ENCODE results near the gene GRM7. TPM values are rescaled to one million over a fixed set of nuclear protein-coding genes. Genes with fewer than 3 reads are reported as not detected.

The GRM7 gene
- not detected for total RNA-seq

DNA sequence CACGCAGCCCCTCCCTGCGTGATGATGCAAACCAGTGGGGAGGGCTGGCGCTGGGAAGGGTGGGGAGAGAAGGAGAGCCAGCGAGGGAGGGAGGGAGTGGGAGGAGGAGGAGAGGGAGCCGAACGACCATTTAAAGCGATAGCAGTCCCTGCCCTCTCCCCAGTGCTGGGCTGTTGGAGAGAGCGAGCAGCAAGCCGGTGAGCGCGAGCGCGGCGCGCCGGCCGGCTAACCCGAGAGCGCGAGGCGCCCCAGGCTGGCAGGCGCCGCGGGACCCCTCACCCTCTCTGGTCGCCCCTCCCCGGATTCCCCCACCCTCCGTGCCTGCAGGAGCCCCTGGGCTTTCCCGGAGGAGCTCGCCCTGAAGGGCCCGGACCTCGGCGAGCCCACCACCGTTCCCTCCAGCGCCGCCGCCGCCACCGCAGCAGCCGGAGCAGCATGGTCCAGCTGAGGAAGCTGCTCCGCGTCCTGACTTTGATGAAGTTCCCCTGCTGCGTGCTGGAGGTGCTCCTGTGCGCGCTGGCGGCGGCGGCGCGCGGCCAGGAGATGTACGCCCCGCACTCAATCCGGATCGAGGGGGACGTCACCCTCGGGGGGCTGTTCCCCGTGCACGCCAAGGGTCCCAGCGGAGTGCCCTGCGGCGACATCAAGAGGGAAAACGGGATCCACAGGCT lies at the start of gene GRM7:
Gene GRM7 (plus strand): TSS at position 162 of the 671 bp plus-strand sequence.
- no peaks in the 10 kb centered on the region for H3K4me1 Mint-ChIP-seq
- no peak within 1 kb of the TSS for H3K4me3 Mint-ChIP-seq
- H3K27ac Mint-ChIP-seq, result no peak within 1 kb of the TSS
- peaks cover 4% of the 10 kb centered on the region for H3K9me3 Mint-ChIP-seq
- no peaks in the 10 kb centered on the region for H3K36me3 Mint-ChIP-seq (ENCODE audit: low read depth)
- H3K27me3 Mint-ChIP-seq, result peaks cover 23% of the 10 kb centered on the region
- ATAC-seq (replicated peaks), result no peak

DNA sequence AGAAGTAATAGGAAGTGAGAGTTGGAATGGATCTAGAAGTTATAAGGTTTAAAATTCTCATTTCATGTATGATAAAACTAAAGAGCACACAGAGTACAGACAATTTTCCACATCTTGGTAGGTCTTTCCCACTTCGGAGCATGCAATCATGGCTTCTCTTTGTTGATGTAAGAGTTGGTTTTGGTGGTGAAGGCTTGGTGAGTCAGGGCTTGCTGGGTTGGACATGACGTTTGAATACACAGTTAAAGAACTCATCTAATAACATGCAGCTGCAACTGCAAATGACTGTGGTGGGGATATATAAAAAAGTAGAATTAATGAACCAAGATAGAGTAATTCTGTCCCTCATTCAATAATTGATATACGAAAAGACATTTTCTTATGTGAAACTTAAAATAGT lies 39.5 kb upstream of the GRM7 start:
- Mint-ChIP-seq H3K27ac (no peak overlapping the region), H3K36me3 (ENCODE audit: low read depth) (no peaks in the 10 kb centered on the region), H3K27me3 (no peaks in the 10 kb centered on the region), H3K4me1 (no peaks in the 10 kb centered on the region), H3K9me3 (peaks cover 3% of the 10 kb centered on the region), H3K4me3 (no peak overlapping the region)
- ATAC-seq (replicated peaks), result no peak

DNA sequence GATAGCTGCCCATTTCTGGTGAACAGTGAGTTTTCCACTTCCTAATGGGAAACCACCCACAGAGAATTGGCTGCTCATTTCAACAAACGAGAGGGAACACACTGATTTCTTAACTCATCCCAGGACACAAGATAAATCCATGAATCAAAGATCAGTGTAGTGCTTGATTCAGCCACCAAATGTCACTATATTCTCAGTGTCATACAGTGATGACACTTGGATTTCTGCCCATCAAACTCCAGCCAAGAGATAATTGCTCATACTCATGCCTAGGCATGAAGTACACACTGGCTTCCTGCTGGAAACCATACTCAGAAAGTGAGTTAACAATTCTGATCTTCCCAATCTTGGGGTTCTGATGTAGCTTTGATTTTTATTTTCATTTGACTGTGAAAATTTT lies 35.4 kb upstream of the GRM7 start:
- Mint-ChIP-seq H3K4me3 (no peak overlapping the region), H3K4me1 (no peaks in the 10 kb centered on the region), H3K36me3 (ENCODE audit: low read depth) (no peaks in the 10 kb centered on the region), H3K27ac (no peak overlapping the region), H3K9me3 (peaks cover 5% of the 10 kb centered on the region), H3K27me3 (no peaks in the 10 kb centered on the region)
- no peak for ATAC-seq (replicated peaks)

DNA sequence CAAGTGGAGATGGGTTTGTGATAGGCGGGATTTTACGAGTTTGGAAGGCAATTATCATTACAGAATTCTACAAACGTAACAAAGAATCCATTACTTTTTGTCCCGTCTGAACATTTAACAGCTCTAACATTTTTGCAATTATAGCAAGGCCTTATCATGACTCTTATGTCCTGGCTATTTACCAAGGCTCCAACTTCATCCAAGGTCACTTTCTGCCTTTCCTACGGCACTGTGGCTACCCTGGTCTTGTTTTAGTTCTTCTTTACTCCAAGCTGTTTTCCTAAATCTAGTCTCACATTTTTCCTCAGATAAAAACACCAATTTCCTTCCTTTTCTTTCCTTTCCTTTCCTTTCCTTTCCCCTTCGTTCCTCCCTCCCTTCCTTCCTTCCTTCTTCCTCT lies 33.5 kb upstream of the GRM7 start:
- H3K9me3 Mint-ChIP-seq, result peaks cover 5% of the 10 kb centered on the region
- H3K36me3 Mint-ChIP-seq (ENCODE audit: low read depth), result no peaks in the 10 kb centered on the region
- H3K27ac Mint-ChIP-seq, result no peak overlapping the region
- H3K27me3 Mint-ChIP-seq, result no peaks in the 10 kb centered on the region
- ATAC-seq (replicated peaks), result no peak
- no peaks in the 10 kb centered on the region for H3K4me1 Mint-ChIP-seq
- no peak overlapping the region for H3K4me3 Mint-ChIP-seq

DNA sequence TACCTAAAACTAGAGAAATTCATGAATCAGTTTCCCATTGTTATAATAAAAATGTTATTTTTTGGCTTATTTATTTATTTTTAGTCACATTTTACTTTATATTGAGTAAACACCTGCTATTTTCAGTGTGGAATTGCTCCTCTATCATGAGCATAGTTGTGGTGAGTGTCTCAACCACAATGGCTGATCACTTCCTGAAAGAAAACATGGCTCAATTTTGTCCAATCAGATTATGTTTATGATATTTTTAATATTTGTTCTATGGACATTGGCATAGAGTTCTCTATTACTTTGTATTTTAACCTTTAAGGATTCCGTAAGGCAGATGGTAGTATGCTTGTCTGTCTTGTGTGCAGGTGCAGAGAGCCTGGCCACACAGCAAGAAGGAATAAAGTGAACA lies 16.2 kb upstream of the GRM7 start:
- H3K27me3 Mint-ChIP-seq, result no peaks in the 10 kb centered on the region
- no peak overlapping the region for H3K4me3 Mint-ChIP-seq
- H3K9me3 Mint-ChIP-seq, result peaks cover 8% of the 10 kb centered on the region
- no peak overlapping the region for H3K27ac Mint-ChIP-seq
- H3K36me3 Mint-ChIP-seq (ENCODE audit: low read depth), result no peaks in the 10 kb centered on the region
- H3K4me1 Mint-ChIP-seq, result no peaks in the 10 kb centered on the region
- no peak for ATAC-seq (replicated peaks)

DNA sequence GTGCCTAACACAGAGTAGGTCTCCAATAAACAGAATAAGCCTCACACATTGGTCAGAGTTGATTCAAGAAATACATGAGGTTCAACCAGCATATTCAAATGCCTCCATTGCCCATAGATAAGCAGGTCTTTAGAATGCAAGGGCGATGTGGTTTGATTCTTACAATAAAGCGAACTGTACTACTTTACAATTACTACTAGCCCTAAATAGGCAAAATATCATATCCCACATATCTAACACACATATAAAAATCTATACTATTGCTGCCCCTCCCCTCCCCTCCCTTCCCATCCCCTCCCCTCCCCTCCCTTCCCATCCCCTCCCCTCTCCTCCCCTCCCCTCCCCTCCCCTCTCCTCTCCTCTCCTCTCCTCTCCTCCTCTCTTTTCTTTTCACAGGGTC lies 6.7 kb upstream of the GRM7 start:
- Mint-ChIP-seq H3K4me1 (no peaks in the 10 kb centered on the region), H3K36me3 (ENCODE audit: low read depth) (no peaks in the 10 kb centered on the region), H3K4me3 (no peak overlapping the region), H3K27ac (no peak overlapping the region), H3K27me3 (peaks cover 6% of the 10 kb centered on the region), H3K9me3 (peaks cover 8% of the 10 kb centered on the region)
- no peak for ATAC-seq (replicated peaks)

DNA sequence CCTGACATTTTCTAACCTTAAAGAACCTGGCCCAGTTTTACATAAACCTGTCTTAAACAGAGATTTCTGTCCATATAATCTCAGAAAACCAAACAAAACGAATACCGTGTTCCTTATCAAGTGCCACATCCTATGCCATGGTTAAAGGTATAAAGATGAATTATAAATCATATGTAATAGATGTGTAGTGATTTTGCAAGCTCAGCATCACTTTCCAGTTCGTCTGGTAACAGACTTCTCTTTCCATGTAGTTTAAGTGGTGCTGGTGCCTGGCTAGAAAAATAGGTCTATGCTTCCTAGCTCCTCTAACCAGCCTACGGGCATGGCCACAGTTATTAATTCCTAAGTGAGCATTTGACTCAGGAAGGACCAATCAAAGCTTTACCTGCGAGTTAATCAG lies 3.4 kb upstream of the GRM7 start:
- ATAC-seq (replicated peaks), result no peak
- Mint-ChIP-seq H3K4me3 (no peak overlapping the region), H3K4me1 (no peaks in the 10 kb centered on the region), H3K27ac (no peak overlapping the region), H3K9me3 (peaks cover 4% of the 10 kb centered on the region), H3K27me3 (peaks cover 7% of the 10 kb centered on the region), H3K36me3 (ENCODE audit: low read depth) (no peaks in the 10 kb centered on the region)

DNA sequence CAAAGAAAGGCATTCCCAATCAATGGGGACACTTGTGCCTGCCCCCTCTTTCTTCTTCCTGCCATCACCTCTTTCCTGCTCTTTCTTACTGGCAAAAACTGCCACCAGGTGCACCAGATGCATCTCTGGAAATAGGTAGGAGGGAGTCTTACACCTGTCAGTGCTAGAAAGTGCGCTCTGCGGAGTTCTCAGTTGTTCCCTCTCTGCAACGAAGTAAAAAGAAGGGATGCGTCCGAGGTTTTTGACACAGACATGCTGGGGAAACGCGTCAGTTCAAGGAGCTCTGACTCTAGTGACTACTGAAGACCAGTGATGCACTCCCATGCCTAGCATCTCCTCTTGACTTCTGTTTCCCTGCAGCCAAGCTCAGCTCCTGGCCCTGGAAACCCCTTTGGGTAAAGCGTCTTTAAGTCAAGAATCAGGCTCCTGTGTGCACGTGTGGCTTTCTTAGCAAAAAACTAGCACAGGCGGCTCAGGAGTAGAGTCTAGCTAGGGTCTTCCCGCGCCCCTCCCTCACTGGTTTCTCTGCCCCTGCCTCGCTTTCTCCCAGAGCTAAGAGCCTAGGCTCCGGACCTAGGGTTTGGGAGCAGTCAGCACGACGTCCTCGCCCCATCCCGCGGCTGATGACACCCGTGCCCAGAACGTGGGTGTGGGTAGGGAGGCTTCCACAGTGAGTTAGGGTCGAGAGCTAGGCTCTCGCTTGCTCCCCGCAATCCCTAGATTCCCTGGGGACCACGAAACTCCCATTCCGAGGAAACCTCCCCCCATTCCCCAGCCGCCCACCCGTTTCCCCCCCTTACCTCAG lies 564 bp upstream of the GRM7 start:
- no peaks in the 10 kb centered on the region for H3K4me1 Mint-ChIP-seq
- no peak for ATAC-seq (replicated peaks)
- peaks cover 4% of the 10 kb centered on the region for H3K9me3 Mint-ChIP-seq
- H3K4me3 Mint-ChIP-seq, result no peak overlapping the region
- peaks cover 23% of the 10 kb centered on the region for H3K27me3 Mint-ChIP-seq
- H3K27ac Mint-ChIP-seq, result no peak overlapping the region
- no peaks in the 10 kb centered on the region for H3K36me3 Mint-ChIP-seq (ENCODE audit: low read depth)

DNA sequence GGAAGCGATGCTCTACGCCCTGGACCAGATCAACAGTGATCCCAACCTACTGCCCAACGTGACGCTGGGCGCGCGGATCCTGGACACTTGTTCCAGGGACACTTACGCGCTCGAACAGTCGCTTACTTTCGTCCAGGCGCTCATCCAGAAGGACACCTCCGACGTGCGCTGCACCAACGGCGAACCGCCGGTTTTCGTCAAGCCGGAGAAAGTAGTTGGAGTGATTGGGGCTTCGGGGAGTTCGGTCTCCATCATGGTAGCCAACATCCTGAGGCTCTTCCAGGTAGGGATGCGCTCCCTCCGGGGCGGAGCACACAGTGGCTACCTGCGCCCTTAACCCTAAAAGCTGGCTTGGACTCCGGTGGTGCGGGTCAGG lies 698 bp downstream of the GRM7 start:
- Mint-ChIP-seq H3K4me1 (no peaks in the 10 kb centered on the region), H3K4me3 (no peak overlapping the region), H3K27me3 (peaks cover 23% of the 10 kb centered on the region), H3K27ac (no peak overlapping the region), H3K36me3 (ENCODE audit: low read depth) (no peaks in the 10 kb centered on the region), H3K9me3 (peaks cover 4% of the 10 kb centered on the region)
- ATAC-seq (replicated peaks), result no peak

DNA sequence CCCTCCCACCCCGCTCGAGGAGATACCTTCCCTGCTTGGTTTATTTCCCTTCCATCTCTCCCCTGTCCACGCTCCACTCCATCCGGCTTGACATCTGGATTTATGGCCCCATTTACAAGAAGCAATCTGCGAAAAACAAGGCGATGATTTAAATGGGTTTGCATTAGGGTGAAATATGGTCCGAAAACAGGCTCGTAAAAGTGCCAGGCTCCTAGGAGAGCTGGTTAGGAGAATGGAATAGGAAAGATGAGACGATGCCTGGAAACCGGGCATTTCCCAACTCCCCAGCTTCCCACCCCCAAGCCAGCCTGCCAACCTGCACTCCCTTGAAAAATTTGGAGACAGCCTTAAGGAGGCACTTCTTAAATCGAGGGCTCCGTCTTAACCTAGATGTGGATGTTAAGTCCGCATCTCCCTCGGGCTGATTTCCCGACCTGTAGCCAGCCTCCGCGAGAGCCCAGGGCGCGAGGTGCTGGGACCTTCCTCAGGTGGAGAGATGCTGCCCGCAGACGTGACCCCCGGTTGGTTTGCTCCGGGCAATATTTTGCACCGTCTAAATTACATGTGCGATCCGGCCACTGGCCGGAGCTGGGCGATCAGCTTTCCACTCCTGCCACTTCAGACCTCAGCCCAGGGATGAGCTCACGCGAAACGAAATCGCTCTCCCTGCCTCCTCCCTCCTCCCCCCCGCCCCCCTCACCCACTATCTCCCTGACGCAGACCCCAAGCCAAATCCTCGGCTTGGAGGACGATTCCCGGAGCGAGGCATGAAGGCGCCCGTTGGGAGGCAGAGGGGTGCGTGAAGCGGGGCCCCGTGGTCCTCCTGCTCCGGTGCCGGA lies 1.3 kb downstream of the GRM7 start:
- no peak overlapping the region for H3K27ac Mint-ChIP-seq
- H3K27me3 Mint-ChIP-seq, result peaks cover 20% of the 10 kb centered on the region
- H3K36me3 Mint-ChIP-seq (ENCODE audit: low read depth), result no peaks in the 10 kb centered on the region
- H3K4me3 Mint-ChIP-seq, result no peak overlapping the region
- no peak for ATAC-seq (replicated peaks)
- no peaks in the 10 kb centered on the region for H3K4me1 Mint-ChIP-seq
- H3K9me3 Mint-ChIP-seq, result no peaks in the 10 kb centered on the region

DNA sequence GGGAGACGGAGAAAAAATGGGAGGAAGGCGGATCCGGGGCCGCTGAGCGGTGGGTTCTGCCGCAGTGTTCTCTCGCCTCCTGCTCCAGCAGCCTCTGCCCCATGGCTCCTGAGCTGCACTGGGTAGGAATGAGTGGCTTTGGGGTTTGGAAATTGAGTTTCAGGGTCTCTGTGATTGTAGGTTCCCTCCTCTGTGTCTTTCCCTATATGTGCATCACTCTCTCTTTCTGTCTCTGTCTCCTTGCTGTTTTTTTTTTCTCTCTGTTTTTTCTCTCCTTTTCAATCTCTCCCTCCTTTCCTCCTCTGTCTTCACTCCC lies 1.9 kb downstream of the GRM7 start:
- Mint-ChIP-seq H3K27me3 (peaks cover 20% of the 10 kb centered on the region), H3K36me3 (ENCODE audit: low read depth) (no peaks in the 10 kb centered on the region), H3K9me3 (no peaks in the 10 kb centered on the region), H3K4me3 (no peak overlapping the region), H3K27ac (no peak overlapping the region), H3K4me1 (no peaks in the 10 kb centered on the region)
- ATAC-seq (replicated peaks), result no peak

DNA sequence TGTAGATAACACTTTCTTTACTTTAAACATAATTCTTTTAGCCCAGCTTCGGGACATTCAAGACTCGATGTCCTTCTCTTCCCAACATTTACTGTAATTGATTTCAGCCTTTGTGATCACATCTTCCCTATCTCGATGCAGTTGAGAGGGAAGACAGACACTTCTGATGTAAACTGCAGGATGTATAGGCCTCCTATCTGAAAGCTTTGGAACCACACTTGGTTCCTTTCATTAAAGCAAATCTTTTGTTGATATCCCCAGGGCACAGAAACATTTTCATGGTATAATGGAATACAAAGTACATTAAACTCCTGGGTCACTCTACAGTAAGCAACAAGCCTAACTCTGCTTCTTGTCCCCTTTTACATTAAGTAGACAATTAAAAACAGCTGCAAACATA lies 6.4 kb downstream of the GRM7 start:
- Mint-ChIP-seq H3K4me3 (no peak overlapping the region), H3K4me1 (no peaks in the 10 kb centered on the region), H3K27ac (no peak overlapping the region), H3K27me3 (peaks cover 16% of the 10 kb centered on the region), H3K36me3 (ENCODE audit: low read depth) (no peaks in the 10 kb centered on the region), H3K9me3 (no peaks in the 10 kb centered on the region)
- no peak for ATAC-seq (replicated peaks)

DNA sequence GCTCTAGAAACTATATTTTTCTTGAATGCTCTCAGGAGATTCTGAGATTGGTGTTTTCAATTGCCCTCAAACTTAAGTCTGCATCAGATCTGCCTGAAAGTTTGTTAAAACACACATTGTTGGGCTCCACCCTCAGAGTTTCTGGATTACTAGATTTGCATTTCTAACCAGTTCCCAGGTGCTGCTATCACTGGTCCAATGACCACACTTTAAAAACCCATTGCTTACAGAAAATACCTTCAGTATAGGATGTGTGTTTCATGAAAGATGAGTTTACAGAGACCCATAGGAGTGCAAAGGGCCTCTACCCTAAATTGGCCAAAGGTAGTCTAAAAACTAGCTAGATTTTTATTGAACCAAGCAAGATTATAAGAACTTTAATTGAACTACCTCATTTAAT lies 17.8 kb downstream of the GRM7 start:
- Mint-ChIP-seq H3K27ac (no peak overlapping the region), H3K27me3 (no peaks in the 10 kb centered on the region), H3K36me3 (ENCODE audit: low read depth) (no peaks in the 10 kb centered on the region), H3K9me3 (no peaks in the 10 kb centered on the region), H3K4me1 (no peaks in the 10 kb centered on the region), H3K4me3 (no peak overlapping the region)
- no peak for ATAC-seq (replicated peaks)

DNA sequence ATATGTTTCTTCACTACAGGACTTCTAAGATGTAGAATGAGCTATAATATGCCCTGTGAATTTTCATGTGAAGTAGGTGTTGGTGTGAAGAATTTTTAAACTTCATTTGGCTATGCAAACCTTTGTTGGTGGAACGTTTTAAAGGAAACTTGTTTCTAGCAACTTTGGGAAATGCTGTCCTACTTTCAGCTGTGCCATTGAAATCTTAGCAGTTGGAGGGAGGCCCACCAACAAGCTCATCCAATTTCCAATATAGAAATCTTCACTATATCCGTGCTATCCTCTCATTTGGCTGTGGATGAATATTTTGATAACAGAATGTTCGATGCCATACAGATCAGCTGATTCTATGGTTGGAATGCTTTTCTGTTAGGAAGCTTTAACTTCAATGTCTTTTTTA lies 51.3 kb downstream of the GRM7 start:
- ATAC-seq (replicated peaks), result no peak
- no peaks in the 10 kb centered on the region for H3K4me1 Mint-ChIP-seq
- no peak overlapping the region for H3K4me3 Mint-ChIP-seq
- H3K27me3 Mint-ChIP-seq, result no peaks in the 10 kb centered on the region
- no peaks in the 10 kb centered on the region for H3K9me3 Mint-ChIP-seq
- no peak overlapping the region for H3K27ac Mint-ChIP-seq
- H3K36me3 Mint-ChIP-seq (ENCODE audit: low read depth), result no peaks in the 10 kb centered on the region

DNA sequence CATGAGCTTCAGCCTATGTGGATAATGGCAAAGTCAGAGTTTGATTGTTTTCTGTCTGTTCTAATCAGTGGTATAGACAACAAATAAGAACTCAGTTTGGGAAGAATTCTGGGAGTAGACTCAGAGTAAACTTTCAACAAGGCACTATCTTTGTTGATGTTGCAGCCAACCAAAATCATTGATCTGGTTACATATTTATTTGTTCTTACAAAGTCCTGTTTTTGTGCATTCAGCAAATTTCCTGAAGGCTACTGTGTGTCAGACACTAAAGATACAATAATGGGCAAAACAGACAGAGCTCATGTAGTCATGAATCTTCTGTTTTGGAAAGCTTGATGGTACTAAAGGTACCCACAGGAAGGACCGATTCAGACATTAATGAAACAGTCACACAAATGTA lies 55.0 kb downstream of the GRM7 start:
- Mint-ChIP-seq H3K27me3 (no peaks in the 10 kb centered on the region), H3K36me3 (ENCODE audit: low read depth) (no peaks in the 10 kb centered on the region), H3K4me3 (no peak overlapping the region), H3K4me1 (no peaks in the 10 kb centered on the region), H3K9me3 (peaks cover 5% of the 10 kb centered on the region), H3K27ac (no peak overlapping the region)
- no peak for ATAC-seq (replicated peaks)

All from activated T-helper 17 cell treated with anti-CD3 and anti-CD28 coated beads, Interleukin-2, amount 50 U/mL, for 72 hours (primary cell).